ENCODE data around the gene ATP6V1C2. TPM values are rescaled to one million over a fixed set of nuclear protein-coding genes. Genes with fewer than 3 reads are reported as not detected.

Gene ATP6V1C2
- total RNA-seq, 1 experiment from 2014 or later = 2.0 TPM

DNA sequence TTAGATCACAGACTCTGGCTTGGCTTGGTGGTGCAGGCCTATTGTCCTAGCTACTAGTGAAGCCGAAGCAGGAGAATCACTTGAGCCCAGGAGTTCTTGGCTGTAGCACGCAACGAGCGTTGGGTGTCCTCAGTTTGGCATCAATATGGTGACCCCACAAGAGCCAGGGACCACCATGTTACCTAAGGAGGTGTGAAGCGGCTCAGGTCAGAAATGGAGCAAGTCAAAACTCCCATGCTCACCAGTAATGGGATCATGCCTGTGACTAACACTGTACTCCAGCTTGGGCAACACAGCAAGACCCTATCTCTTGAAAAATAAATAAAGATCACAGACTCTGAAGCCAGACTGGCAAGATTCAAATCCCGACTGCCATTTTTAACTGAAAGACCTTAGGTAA lies 29.9 kb upstream of the ATP6V1C2 start:
- TF ChIP-seq ZFX (IDR thresholded peaks at IDR 0.05) (no peak), POLR2A (IDR thresholded peaks at IDR 0.05; ENCODE audit: borderline replicate concordance, extremely low read depth, insufficient read depth, insufficient read length) (no peak), POLR2AphosphoS5 (IDR thresholded peaks at IDR 0.05; ENCODE audit: low read depth, low read length) (no peak), YY1 (IDR thresholded peaks at IDR 0.05; ENCODE audit: extremely low read depth, insufficient replicate concordance, low read depth, low read length) (no peak), REST (IDR thresholded peaks at IDR 0.05; ENCODE audit: low read depth) (no peak), SP1 (IDR thresholded peaks at IDR 0.05; ENCODE audit: low read depth) (no peak), SRF (IDR thresholded peaks at IDR 0.05; ENCODE audit: low read depth) (no peak), CEBPB (IDR thresholded peaks at IDR 0.05; ENCODE audit: low read depth) (no peak)
- H3K79me2 ChIP-seq (ENCODE audit: insufficient read depth, low read length) = peaks cover 34% of the 10 kb centered on the region
- H3K9ac ChIP-seq (ENCODE audit: low read length) = no peak overlapping the region
- ChIA-PET RAD21 (ENCODE audit: low non-redundant PET in 1 of 2, low total read pairs in 2 of 2, uncharacterized antibody in 2 of 2, unreplicated experiment in 2 of 2) (no interaction called here), CTCF (no interaction called here), POLR2A (no interaction called here)
- BruUV-seq (replicated peaks) = no TSS peak
- H3K9me3 ChIP-seq (ENCODE audit: control insufficient read depth in 1 of 2, insufficient read depth in 1 of 2, low read depth in 1 of 2, low read length in 2 of 2) = no peaks in the 10 kb centered on the region
- H3K4me1 ChIP-seq (ENCODE audit: control insufficient read depth in 1 of 2, insufficient read depth in 2 of 2, low read length in 2 of 2) = peaks cover 13 to 18% of the 10 kb centered on the region in 2 experiments
- DNase-seq (ENCODE audit: low read depth, low spot score) (no peak), ATAC-seq (no peak)
- H3K27ac ChIP-seq (ENCODE audit: low read depth, low read length) = no peak overlapping the region
- H3K4me2 ChIP-seq (ENCODE audit: low read length) = no peak overlapping the region
- H3K27me3 ChIP-seq (ENCODE audit: insufficient read depth, low read length) = no peaks in the 10 kb centered on the region
- H4K20me1 ChIP-seq (ENCODE audit: insufficient read depth) = peaks cover 8% of the 10 kb centered on the region; the same call in 1 of the 2 replicates
- H3K36me3 ChIP-seq (ENCODE audit: control insufficient read depth in 1 of 2, insufficient read depth in 2 of 2, low read length in 2 of 2) = no peaks in the 10 kb centered on the region
- no peak overlapping the region for H3K4me3 ChIP-seq (replicated peaks in 1 of 2; ENCODE audit: low read depth in 1 of 2, low read length in 2 of 2)
- intact Hi-C loops (cut with micrococcal nuclease) = no loop called here
- H3K9me2 ChIP-seq (ENCODE audit: insufficient read depth) = no peaks in the 10 kb centered on the region
- no peak overlapping the region for H2AFZ ChIP-seq (ENCODE audit: low read depth, low read length, poor library complexity, severe bottlenecking)

Data from HCT116 (cell line).